Neutrophil (primary cell): ENCODE measurements around the gene OR1F1.
"Not testable (repeated sequence)": the region's sequence is repeated elsewhere in the genome, so short reads cannot be mapped to it uniquely, and the experiment has no call there.

Experiments used
- H3K27ac ChIP-seq: fragments of 200-600 bp; sonication (generic); 2 replicates; pipeline ENCODE4 v1.5.1; 2016; ENCODE audit warnings: mild to moderate bottlenecking, moderate library complexity
- H3K27me3 ChIP-seq: fragments of 200-600 bp; sonication (generic); 2 replicates; pipeline ENCODE4 v1.6.0; 2016; ENCODE audit warnings: mild to moderate bottlenecking
- H3K36me3 ChIP-seq: fragments of 200-600 bp; sonication (generic); 2 replicates; pipeline ENCODE4 v1.5.1; 2017
- H3K4me1 ChIP-seq, 2 experiments: fragments of 200-600 bp in 1 of 2; sonication (generic) in 1 of 2; 1 replicate in 1 of 2; 2 replicates in 1 of 2; pipeline versions ENCODE4 v1.5.1 to v1.6.1; 2013 to 2016; ENCODE audit warnings: low read depth in 1 of 2, low read length in 1 of 2, mild to moderate bottlenecking in 1 of 2, moderate library complexity in 1 of 2; ENCODE audit not compliant: control insufficient read depth in 1 of 2, insufficient read depth in 1 of 2
- H3K4me3 ChIP-seq, 2 experiments: fragments of 200-600 bp in 1 of 2; sonication (generic) in 1 of 2; 1 replicate in 1 of 2; 2 replicates in 1 of 2; pipeline ENCODE4 v1.5.1; 2013 to 2016; ENCODE audit warnings: low read depth in 1 of 2, low read length in 1 of 2, mild to moderate bottlenecking in 1 of 2, moderate library complexity in 1 of 2
- H3K9me3 ChIP-seq: fragments of 200-600 bp; sonication (generic); 2 replicates; pipeline ENCODE4 v1.5.1; 2016
- TF ChIP-seq, protein P1 (sequence below): fragments of 200-600 bp; sonication (generic); IDR thresholded peaks from 2 replicates; pipeline ENCODE4 v1.5.1; 2016; ENCODE audit warnings: antibody characterized with exemption

Gene OR1F1

DNA sequence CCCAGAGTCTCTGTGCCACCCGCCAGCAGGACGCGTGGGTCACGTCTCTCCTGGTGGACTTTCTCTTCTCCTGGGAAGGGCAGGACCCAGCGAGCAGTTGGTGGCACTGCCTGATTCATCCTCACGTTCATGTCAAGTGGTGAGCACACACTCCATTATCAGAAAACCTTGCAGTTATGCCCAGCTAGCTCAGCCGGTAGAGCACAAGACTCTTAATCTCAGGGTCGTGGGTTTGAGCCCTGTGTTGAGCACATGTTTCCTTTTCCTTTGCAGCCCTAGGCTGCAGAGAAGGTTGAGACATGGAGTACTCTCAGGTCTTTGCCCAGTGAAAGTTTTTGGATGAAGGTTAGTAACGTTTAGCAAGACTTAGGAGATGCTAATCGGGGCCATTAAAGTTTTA is 8.0 kb downstream of the OR1F1 start:
- no peaks in the 10 kb centered on the region for H3K4me1 ChIP-seq
- TF ChIP-seq, protein P1, sequence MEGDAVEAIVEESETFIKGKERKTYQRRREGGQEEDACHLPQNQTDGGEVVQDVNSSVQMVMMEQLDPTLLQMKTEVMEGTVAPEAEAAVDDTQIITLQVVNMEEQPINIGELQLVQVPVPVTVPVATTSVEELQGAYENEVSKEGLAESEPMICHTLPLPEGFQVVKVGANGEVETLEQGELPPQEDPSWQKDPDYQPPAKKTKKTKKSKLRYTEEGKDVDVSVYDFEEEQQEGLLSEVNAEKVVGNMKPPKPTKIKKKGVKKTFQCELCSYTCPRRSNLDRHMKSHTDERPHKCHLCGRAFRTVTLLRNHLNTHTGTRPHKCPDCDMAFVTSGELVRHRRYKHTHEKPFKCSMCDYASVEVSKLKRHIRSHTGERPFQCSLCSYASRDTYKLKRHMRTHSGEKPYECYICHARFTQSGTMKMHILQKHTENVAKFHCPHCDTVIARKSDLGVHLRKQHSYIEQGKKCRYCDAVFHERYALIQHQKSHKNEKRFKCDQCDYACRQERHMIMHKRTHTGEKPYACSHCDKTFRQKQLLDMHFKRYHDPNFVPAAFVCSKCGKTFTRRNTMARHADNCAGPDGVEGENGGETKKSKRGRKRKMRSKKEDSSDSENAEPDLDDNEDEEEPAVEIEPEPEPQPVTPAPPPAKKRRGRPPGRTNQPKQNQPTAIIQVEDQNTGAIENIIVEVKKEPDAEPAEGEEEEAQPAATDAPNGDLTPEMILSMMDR, result no peak
- H3K36me3 ChIP-seq, result no peaks in the 10 kb centered on the region
- no peak overlapping the region for H3K27ac ChIP-seq
- H3K9me3 ChIP-seq, result peaks cover 10% of the 10 kb centered on the region
- H3K4me3 ChIP-seq, result no peak overlapping the region
- H3K27me3 ChIP-seq, result peaks cover 96% of the 10 kb centered on the region

DNA sequence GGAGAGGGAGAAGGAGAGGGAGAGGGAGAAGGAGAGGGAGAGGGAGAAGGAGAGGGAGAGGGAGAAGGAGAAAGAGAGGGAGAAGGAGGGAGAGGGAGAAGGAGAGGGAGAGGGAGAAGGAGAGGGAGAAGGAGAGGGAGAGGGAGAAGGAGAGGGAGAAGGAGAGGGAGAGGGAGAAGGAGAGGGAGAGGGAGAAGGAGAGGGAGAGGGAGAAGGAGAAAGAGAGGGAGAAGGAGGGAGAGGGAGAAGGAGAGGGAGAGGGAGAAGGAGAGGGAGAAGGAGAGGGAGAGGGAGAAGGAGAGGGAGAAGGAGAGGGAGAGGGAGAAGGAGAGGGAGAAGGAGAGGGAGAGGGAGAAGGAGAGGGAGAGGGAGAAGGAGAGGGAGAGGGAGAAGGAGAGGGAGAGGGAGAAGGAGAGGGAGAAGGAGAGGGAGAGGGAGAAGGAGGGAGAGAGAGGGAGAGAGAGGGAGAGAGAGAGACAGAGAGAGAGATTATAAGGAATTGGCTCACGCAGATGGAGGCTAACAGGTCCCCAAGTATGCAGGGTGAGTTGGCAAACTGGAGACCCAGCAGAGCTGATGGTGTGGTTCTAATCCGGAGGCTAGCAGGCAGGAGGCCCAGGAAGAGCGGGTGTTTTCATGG is 9.8 kb downstream of the OR1F1 start:
- not testable (repeated sequence) for H3K9me3 ChIP-seq, H3K27ac ChIP-seq, H3K36me3 ChIP-seq, H3K4me3 ChIP-seq, H3K4me1 ChIP-seq
- peaks cover 95% of the 10 kb centered on the region for H3K27me3 ChIP-seq

DNA sequence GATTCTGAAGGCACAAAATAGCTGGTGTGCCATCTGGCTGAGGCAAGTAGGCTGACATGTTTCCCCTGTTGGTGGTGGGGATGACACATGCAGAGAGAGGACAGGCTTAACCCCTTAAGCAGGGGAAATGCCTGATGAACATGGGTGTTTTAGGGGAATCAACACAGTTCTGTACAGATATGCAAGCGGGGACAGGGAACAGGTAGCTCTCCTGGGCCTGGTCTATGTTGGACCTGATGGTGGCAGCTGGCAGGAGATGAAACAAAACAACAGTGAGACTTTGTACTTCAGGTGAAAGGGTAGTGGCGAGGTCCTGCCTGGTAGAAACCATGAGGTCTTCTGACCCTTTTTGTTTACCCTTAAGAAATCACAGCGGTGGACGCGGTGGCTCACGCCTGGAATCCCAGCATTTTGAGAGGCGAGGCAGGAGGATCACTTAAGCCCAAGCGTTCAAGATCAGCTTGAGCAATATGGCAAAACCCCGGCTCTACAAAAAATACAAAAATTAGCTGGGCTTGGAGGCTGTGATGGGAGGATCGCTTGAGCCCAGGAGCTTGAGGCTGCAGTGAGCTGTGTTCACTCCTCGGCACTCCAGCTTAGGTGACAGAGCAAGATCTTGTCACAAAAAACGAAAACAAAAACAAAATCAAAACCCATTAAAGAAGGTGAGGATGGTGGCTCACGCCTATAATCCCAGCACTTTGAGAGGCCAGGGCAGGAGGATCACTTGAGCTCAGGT is 10.5 kb downstream of the OR1F1 start:
- peaks cover 2% of the 10 kb centered on the region for H3K9me3 ChIP-seq
- no peaks in the 10 kb centered on the region for H3K4me1 ChIP-seq

DNA sequence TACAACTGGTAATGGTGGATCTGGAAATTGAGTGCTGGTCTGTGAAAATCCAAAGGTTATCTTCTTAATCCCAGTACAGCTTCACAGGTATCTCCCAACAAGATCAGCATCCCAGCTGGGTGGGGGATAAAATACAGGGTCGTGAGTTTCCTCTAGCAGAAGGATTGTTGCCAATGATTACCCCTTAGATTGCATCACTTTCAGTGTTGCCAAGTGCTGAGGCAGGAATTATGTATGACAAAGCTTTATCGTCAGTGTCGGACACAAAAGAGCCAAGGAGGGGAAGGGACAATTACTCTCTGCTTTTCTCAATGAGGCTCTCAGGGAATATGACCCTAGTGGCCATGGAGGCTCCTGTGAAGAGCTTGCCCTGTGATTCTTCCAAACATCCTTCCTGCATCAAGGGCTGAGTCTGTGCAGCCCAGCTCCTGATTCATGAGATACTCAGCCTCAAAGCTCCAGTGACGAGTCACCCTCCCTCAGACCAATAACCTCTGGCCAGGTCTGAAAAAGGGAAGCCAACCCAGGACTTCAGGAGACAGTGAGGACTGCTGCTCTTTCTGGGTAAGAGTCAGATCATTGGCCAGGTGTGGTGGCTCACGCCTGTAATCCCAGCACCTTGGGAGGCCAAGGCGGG is 15.0 kb downstream of the OR1F1 start:
- Histone ChIP-seq H3K4me3 (no peak overlapping the region), H3K36me3 (no peaks in the 10 kb centered on the region), H3K27me3 (peaks cover 76% of the 10 kb centered on the region), H3K27ac (no peak overlapping the region), H3K4me1 (no peaks in the 10 kb centered on the region), H3K9me3 (peaks cover 8% of the 10 kb centered on the region)
- TF ChIP-seq, protein P1, result no peak

More for the DNA sequence above, 10.5 kb downstream of the OR1F1 start:
- H3K27me3 ChIP-seq, result peaks cover 95% of the 10 kb centered on the region
- no peaks in the 10 kb centered on the region for H3K36me3 ChIP-seq
- TF ChIP-seq, protein P1, result no peak
- H3K4me3 ChIP-seq, result no peak overlapping the region
- H3K27ac ChIP-seq, result no peak overlapping the region

DNA sequence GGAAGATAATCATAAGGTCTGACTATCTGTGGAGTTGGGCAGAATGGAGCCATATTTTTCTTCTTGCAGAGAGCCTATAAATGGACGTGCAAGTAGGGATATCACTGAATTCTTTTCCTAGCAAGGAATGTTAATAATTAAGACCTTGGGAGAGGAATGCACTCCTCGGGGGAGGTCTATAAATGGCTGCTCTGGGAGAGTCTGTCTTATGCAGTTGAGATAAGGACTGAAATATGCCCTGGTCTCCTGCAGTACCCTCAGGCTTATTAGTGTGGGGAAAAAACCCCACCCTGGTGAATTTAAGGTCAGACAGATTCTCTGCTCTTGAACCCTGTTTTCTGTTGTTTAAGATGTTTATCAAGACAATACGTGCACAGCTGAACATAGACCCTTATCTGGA is 17.9 kb downstream of the OR1F1 start:
- H3K36me3 ChIP-seq, H3K4me3 ChIP-seq, H3K9me3 ChIP-seq, H3K4me1 ChIP-seq, H3K27ac ChIP-seq: not testable (repeated sequence)
- peaks cover 71% of the 10 kb centered on the region for H3K27me3 ChIP-seq

DNA sequence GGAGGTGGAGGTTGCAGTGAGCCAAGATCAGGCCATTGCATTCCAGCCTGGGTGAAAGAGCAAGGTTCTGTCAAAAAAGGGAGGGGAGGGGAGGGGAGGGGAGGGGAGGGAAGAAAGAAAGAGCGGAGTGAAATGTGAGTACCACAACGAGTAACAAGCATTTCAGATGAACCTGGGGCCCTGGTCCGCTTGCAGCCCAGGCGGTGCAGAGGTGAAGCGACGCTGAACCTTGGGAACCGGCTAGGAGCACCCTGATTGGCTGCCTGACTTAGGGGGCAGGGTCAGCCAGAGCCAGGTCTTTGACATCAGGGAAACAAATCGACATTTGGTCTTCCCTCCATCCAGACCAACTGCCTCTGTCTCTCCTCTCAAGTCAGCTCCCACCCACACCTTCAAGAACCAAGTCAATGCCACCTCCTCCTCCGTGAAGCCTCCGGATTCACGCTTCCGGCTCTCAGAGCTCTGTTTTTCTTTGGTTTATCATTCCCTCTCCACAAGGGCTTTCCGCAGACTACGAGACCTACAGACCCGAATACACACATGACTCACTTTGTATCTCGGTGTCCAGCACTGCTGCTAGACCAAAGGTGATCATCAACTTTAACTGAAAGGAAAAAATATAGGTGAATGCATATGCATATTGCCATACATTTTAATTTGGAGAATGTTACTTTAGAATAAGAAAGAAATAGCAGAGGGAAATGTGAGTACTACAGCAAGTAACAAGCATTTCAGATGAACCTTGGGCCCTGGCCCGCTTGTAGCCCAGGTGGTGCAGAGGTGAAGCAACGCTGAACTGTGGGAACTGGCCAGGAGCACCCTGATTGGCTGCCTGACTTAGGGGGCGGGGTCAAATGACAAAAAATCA is 19.3 kb downstream of the OR1F1 start:
- Histone ChIP-seq H3K4me1 (no peaks in the 10 kb centered on the region), H3K4me3 (no peak overlapping the region), H3K27ac (no peak overlapping the region), H3K9me3 (peaks cover 8% of the 10 kb centered on the region), H3K36me3 (no peaks in the 10 kb centered on the region), H3K27me3 (peaks cover 71% of the 10 kb centered on the region)
- TF ChIP-seq, protein P1, result no peak
